ENCODE measurements around the gene HEXB. TPM values are rescaled to one million over a fixed set of nuclear protein-coding genes. Genes with fewer than 3 reads are reported as not detected.

HEXB gene
- total RNA-seq, 3 donors from 2014 or later, result 132 to 169 (median 148) TPM

- no peak for TF ChIP-seq CTCF (IDR thresholded peaks at IDR 0.05)
- Histone ChIP-seq H3K9me3 (no peaks in the 10 kb centered on the region), H3K36me3 (ENCODE audit: low read depth) (no peaks in the 10 kb centered on the region), H3K4me1 (ENCODE audit: low read depth) (peaks cover 18% of the 10 kb centered on the region), H3K4me3 (no peak overlapping the region)
- ATAC-seq, result no peak
- no peak for DNase-seq
- intact Hi-C loops (cut with DNase I, micrococcal nuclease), result no loop called here
Measured at GRCh38 chr5:74762599-74762998, 77.6 kb downstream of the HEXB start.

GRCh38 chr5:74763504-74763903 lies 78.5 kb downstream of the HEXB start:
- Histone ChIP-seq H3K9me3 (no peaks in the 10 kb centered on the region), H3K4me3 (no peak overlapping the region), H3K4me1 (ENCODE audit: low read depth) (peaks cover 25% of the 10 kb centered on the region), H3K36me3 (ENCODE audit: low read depth) (no peaks in the 10 kb centered on the region)
- ATAC-seq (no peak), DNase-seq (no peak)
- intact Hi-C loops (cut with DNase I, micrococcal nuclease), result no loop called here
- no peak for TF ChIP-seq CTCF (IDR thresholded peaks at IDR 0.05)

GRCh38 chr5:74765201-74765600 lies 80.2 kb downstream of the HEXB start:
- TF ChIP-seq CTCF (IDR thresholded peaks at IDR 0.05), result no peak
- no peaks in the 10 kb centered on the region for H3K36me3 ChIP-seq (ENCODE audit: low read depth)
- no peak overlapping the region for H3K4me3 ChIP-seq
- ATAC-seq (peak; percentile 41), DNase-seq (peak in 1 of 3 donors; percentile 10)
- peaks cover 25% of the 10 kb centered on the region for H3K4me1 ChIP-seq (ENCODE audit: low read depth)
- H3K9me3 ChIP-seq, result no peaks in the 10 kb centered on the region
- intact Hi-C loops (cut with DNase I, micrococcal nuclease), result loop anchor here in 1 of 2 donors (5.0 kb wide), 1 partner anchor 137 kb away; no protein-coding TSS in a partner anchor

- intact Hi-C loops (cut with DNase I, micrococcal nuclease), result loop anchor here in 1 of 2 donors (5.0 kb wide), 1 partner anchor 136 kb away; no protein-coding TSS in a partner anchor
- Histone ChIP-seq H3K9me3 (no peaks in the 10 kb centered on the region), H3K4me3 (peak overlapping the region; percentile 81), H3K4me1 (ENCODE audit: low read depth) (peaks cover 25% of the 10 kb centered on the region), H3K36me3 (ENCODE audit: low read depth) (no peaks in the 10 kb centered on the region)
- no peak for TF ChIP-seq CTCF (IDR thresholded peaks at IDR 0.05)
- DNase-seq, result peak in 1 of 3 donors; percentile 29
- no peak for ATAC-seq
Measured at GRCh38 chr5:74765929-74766328, 80.9 kb downstream of the HEXB start.

- Histone ChIP-seq H3K4me3 (peak overlapping the region; percentile 81), H3K9me3 (no peaks in the 10 kb centered on the region), H3K4me1 (ENCODE audit: low read depth) (peaks cover 25% of the 10 kb centered on the region), H3K36me3 (ENCODE audit: low read depth) (no peaks in the 10 kb centered on the region)
- ATAC-seq (peak; percentile 59), DNase-seq (peak in 1 of 3 donors; percentile 12)
- TF ChIP-seq CTCF (IDR thresholded peaks at IDR 0.05), result no peak
- intact Hi-C loops (cut with DNase I, micrococcal nuclease), result loop anchor here in 1 of 2 donors (5.0 kb wide), 1 partner anchor 136 kb away; no protein-coding TSS in a partner anchor
Measured at GRCh38 chr5:74766418-74766848, 81.4 kb downstream of the HEXB start.
